HL-60 (cell line): ENCODE data around the gene CFAP61.

ENCODE experiments used
- CTCF ChIP-seq: IDR thresholded peaks from one replicate; pipeline ENCODE4 v1.5.1; 2011; ENCODE audit warnings: low read length, control low read depth, inconsistent platforms; ENCODE audit not compliant: insufficient read depth
- POLR2AphosphoS5 ChIP-seq: IDR thresholded peaks from 2 replicates; pipeline ENCODE4 v1.6.1; 2012; ENCODE audit warnings: low read depth
- REST ChIP-seq: IDR thresholded peaks from 2 replicates; pipeline ENCODE4 v1.6.1; 2012; ENCODE audit warnings: low read depth; ENCODE audit not compliant: insufficient replicate concordance
- SPI1 ChIP-seq: IDR thresholded peaks from 2 replicates; pipeline ENCODE4 v1.6.1; 2012; ENCODE audit warnings: low read depth, mild to moderate bottlenecking, borderline replicate concordance

- no peak for TF ChIP-seq CTCF
- TF ChIP-seq REST, result no peak
- no peak for TF ChIP-seq POLR2AphosphoS5
- no peak for TF ChIP-seq SPI1
These were observed 270.6 kb downstream of the CFAP61 start for GRCh38 chr20:20322912-20323311.
